HG02588 (cell line): Measurements from ENCODE around the gene ACSS1.
A peak's percentile ranks its signal among the peaks of the same experiment; 100 is the strongest.

Source experiments
- ATAC-seq: cut with Tn5 transposase; IDR thresholded peaks from one replicate; pipeline ENCODE4 v1.9.1; 2021; ENCODE audit warnings: mild to moderate bottlenecking, moderate library complexity; ENCODE audit not compliant: unreplicated experiment

The ACSS1 gene

DNA sequence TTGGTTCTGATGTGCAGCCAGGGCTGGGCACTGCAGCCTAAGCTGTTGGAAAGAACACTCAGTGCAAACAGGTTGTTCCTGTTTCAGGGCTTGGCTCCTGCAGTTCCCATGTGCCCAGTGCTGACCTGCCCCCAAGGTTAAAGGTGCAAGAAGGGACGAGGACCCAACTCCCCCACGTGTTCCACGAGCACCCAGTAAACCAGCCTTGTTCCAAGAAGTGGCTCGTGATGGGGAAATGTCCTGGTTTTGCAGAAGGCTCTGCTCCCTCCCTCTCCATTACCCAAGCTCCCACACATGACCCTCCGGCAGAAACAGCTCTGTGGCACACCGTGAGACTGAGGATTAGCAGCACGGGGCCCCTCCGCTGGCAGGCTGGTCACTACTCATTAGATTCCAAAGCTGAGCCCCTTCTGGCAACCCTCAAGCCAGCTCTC is 9.4 kb downstream of the ACSS1 start:
- ATAC-seq = no peak

DNA sequence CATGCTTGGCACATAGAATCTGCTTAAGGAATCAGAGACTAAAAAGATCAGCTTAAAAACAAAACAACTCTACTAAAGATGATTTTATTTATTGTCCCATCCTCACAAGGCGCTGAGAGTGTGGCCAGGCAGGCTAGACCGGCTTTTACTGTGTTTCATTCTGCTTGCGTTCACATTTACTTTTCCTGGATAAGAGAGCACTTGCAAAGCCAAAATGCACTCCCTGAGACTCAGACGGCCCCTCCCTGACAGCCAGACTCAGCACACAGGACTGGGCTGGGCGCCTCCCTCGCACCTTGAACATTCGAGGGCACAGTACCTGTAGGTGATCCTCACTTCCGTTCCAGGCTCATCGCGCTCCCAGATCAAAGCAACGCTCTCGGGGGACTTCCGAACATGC is 10.2 kb downstream of the ACSS1 start:
- ATAC-seq = no peak

DNA sequence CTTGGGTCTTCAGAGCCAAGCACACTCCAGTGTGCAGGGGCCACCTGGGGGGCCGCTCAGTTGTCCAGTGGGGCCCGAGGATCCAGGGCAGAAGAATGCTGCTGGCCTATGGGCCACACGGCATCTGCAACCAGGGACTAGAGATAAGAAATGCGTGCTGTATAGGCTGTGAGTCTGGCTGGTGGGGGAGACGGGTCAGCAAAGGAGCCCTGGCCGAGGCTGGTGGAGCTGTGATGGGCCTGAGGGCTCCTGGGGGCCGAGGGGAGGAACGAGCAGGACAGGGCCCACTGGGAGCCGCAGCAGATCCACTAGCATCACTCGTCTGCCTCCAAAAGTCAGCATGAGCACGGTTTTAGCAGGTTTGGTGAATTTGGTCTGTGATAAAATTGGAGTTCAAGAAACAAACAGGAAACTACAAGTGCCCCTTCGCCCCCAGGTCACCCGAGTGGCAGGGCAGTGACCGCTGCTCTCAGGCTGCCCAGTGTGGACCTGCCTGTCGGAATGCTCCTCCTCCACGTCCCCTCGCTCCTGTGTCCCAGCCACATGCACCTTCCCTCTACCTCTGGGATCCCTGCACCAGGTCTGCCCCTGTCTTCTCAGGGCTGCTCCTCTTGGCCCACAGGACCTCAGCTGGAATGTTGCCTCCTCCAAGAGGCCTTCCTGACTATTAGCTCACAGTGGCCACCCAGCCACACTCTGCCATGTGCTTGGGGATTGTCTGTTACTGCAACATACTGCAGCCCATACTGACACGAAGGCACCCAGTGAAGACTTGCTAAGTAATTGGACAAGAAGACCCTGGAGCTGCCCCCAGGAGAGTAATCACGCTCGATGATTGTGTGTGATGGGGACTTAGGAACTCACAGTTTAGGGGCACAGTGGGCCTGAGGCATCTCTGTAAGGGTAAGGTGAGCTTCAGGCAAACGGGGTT is 10.9 kb downstream of the ACSS1 start:
- no peak for ATAC-seq

DNA sequence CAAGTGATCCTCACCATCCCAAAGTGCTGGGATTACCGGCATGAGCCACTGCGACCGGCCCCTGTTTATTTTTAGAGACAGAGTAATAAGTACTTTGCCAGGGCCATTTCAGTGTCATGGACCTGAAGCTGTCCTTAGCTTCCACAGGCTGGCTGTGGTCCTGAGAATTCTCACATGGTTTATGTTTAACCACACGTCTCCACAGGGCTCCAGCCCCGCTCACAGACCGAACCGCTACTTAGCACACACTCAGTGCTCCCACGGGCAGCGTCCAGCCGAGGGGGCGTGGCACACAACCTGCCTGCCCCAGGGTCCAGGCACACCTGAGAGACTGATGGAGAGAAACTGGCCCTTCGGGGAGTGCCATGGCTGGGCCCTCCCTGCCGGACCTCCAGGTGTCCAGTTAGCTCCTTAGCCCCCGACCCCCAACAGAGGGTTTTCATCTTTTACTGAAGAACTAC is 11.7 kb downstream of the ACSS1 start:
- no peak for ATAC-seq

DNA sequence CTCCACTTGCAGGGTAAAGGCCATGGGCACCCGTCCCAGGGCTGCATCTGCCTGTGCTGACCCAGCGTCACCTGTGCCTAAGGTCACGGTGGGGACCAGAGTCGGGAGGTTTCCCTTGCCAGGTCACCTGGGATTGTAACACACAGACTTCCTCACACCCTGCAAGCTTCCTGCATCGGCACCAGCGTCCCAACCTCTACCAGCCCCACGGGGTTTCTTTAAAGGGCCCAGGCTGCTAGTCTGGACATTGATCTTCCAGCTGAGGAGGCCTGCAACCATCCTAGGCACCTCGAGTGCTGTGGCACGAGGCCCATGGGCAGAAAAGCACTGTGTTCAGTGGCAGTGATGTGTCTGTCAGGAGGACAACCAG is 12.6 kb downstream of the ACSS1 start:
- ATAC-seq = no peak

DNA sequence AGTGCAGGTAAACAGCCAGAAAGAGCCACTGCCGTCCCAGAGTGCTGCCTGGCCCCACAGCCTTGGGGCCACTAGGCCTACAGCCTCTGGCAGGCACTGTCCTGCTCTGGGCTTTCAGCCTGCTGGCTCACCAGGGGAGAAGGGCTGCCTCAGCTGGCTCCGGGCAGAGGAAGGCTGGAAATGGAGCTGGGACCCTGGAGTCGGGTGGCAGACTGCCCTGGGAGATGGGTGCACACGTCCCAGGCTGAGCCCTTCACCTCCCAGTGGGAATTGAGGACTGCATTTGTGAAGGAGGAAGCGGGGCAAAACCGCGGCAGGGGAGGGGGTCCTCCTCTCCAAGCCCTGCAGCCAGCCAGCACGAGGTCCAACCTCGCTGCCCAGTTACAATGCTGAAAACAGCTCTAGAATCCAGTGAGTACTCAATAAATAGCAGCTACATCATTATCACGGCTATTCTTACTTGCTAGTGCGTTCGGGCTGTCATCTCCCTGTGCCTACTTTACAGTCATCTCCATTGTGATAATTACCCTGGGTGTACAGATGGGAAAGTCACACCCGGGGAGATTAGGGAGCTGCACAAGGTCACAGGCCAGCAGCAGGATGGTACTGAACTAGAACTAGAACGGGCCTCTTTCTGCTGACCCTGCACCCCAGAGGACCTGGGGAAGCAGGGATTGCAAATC is 13.1 kb downstream of the ACSS1 start:
- ATAC-seq = no peak

DNA sequence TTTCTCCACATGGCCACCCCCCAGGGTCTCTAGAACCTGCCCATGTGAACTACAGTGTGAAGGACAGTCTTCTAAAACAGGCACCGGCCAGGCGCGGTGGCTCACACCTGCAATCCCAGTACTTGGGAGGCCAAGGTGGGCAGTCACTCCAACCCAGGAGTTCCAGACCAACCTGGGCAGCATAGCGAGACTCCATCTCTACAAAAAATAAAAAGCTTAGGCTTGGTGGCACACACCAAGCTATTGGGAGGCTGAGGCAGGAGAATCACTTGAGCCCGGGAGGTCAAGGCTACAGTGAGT is 13.7 kb downstream of the ACSS1 start:
- ATAC-seq = no peak

DNA sequence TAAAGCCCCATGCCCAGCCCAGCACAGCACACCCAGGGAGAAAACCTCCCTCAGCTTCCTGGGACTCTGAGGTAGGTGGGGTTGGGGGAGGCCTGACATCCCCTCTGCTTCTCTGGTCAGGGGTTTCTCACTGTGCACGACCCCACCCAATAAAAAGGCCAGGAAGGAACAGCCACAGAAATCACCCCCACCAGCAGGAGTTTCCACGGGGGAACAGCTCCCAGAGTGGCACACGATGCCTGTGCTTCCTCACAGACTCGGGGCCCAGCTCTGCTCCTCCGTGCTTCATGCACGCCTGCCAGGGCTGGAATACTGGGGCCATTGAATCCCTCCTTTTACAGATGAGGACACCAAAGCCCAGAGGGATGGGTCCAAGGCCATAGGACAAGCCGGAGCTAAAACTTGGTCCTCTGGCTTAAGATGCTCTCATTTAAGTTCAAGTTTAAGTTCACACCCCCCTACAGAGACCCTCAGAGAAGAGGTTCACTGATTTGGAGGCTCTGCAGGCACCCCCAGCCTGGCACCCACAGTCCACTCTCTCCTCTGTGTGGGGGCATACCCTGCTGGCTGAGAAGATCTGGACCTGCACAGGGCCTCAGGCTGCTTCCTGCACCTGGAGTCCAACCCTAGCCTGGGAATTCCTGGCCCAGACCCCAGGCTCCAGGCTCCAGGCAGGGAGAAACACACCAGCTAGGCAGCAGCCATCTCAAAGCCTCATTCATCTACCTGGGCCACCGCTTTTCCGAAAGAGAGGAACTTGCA is 14.3 kb downstream of the ACSS1 start:
- no peak for ATAC-seq

DNA sequence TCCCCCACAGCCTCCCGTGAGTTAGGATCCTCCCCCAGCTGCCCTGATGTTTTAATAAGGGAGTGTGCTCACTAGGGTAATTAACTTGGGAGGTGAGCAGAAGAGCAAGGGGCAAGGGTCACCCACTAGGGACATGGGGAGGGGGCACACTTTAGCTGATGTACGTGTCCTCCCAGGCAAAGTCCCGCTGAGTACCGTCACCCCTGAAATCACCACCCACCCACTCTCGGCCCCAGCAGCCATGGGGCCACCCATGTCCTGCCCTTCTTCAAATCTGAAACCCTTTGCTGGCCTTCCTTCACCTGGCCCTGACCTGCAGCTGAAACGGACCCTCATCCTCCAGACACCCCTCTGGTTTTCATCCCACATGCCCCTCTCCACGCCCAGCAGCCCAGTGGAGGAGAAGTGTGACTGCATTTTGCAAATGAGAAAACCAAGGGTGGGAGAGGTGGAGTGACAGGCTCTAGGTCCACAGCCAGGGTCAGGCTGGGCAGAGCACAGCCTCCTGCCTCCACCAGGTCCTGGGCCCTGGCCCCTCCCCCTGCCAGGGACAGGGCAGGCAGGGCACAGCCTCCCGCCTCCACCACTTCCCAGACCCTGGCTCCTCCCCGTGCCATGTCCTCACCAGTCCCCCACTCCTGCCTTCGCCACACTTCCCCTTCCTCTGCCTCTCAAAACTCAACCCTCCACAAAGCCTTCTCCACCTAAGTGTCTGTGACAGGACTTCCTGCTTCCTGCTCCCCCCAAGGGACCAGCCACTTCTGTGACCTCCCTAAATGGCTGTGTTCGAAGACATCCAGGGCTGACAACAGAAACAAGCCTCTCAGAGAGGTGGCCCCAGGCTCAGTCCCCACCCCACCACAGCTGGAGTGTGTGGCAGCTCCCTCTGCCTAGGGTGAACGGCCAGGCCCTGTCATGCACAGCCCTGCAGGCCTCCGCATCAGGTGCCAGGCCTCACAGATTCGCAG is 15.1 kb downstream of the ACSS1 start:
- ATAC-seq = peak; percentile 74

DNA sequence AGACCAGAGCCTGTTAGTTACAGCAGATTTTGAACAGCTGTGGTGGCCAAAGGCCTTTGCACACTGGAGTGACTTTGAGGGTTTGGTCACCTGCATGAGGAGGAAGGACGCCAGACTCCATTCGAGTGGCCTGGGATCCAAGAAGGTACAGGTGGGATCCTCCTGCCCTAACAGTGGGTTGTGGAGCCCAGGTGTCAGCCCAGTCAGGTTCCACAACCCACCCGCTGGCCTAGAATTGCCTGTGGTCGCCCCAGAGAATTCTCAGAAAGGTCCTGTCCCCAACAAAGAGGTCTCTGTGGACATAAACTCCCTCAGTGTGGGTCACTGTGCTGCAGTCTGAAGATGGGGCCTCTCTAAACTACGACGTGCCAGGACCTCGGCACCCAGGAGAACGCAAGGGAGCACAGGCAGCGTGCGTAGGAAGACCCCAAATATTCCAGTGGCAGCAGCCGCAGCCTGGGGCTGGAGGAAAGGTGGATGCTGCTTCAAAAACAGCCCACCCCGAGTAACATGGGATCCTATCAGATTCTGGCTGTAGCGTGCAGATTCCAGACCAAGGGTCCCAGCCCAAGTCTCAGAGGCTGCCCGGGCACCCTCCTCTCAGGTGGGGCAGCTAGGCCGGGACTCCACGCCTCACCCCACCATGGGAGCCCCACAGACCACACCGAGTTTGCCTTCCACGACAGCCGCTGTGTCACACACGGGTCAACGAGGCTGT is 16.0 kb downstream of the ACSS1 start:
- ATAC-seq = no peak

DNA sequence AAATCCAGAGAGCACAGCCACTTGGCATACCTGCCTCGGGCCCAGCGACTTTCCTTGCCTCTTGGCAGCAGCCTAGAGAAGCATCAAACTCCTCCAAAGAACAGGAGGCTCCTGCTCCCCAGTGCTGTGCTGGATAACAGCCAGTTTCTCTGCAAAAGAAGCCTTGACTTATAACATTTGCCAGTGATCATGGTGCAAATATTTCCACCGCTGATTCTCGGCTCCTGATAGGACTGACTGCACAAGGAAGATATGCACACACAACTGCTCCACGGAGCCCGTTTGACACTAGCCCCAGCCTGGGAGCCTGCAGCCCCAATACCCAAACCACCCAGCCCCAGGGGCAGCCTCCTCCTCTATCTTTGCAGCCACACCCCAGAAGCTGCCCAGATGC is 17.5 kb downstream of the ACSS1 start:
- ATAC-seq = no peak

DNA sequence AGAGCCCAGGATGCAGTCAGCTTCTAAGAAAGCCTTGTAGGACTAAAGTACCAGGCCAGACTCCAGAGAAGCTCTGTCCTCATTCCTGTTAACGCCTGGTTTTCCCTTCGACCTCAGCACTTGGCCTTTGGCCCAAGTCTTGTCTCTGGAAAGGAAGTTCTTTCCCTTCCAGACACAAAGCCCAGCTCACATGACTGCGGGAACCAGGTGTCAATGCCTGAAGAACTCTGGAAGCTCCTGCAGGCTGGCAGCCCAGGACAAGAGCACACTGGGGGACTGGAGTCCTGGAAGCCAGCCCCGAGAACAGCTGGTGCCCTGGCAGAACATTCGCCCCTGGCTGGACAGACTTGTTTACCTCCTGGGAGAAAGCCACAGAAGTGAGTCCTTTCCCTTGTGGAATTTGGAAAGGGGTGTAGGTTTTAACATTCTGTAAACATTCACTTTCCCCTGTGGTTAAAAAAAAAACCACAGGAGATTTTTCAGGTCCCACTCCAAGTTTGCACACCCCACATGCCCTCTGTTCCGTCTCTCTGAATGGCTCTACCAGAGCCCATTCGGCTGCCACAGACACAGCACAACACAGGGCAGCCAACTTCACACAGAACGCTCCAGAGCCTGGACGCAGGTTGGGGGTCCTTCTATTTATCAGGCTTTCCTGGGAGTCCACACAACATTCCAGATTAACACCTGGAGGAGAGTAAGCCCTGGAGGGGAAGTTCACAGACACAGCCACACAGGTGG is 18.1 kb downstream of the ACSS1 start:
- no peak for ATAC-seq

DNA sequence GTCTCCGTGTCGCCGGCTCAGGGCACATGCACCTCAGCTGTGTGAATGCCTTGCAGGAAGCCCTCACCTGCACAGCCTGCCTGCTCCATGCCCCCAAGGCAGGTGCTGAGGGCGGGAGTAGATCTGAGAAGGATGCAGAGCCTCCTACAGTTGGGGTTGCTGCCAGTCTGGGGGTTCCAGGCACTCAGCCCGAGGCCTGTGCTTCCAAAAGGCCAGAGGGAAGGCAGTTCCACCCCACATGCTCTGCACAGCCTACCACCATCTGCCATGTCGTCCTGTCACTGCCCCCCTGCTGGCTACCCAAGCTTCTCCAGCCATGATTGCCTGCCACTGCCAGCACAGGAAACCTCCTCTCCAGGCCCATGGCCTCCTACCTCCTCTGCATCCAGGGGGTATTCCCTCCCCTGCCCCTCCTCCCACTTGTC is 19.3 kb downstream of the ACSS1 start:
- ATAC-seq = no peak

DNA sequence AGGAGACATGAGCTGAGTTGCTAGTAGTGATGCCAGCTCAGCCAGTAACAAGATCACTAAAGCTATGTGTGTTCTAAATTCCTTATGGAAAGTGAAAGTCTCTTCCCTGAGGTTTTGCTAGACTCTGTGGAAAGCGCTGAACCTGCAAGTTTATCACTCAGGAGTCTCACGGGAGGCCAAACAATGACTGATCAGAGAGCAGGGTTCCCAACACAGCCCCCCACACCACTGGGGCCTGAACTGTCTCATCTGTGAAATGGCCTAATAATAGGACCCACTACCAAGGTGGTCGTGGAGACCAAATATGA is 19.9 kb downstream of the ACSS1 start:
- ATAC-seq = no peak

DNA sequence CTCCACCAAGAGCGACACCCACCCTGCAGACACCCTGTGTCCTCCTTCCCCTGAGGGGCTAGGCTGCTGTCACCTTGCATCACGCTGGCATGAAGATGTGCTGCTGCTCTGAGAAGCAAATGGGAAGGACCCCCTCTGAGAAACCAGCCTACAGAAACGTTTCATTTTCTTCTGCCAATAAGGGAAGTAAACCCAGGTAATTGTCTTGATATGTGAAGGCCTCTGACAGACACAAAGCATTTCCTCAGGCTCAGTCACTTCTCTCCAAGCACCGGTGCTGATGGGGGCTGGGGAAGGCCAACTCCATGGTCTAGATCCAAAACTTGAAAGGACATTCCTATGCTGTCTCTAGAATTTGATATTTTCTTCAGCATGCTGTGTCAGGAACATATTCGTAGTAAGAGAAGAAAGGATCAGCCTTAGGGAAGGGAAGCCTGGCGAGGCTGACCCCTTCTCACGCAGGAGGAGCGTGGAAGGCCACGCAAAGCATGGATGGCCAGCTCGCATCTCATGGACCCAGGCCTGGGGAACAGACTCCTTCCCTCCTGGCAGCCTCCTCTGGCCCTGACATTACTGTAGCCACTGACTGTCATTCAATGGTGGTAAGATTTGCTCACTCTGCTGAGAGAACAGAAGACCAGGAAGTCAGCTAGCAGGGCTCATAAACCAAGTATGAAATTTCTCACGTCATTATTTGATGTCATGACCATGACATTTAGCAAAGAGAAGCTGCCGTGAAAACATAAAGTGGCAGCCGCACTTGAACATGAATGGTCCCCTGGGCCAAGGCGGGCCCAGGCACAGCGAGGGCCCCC is 20.4 kb downstream of the ACSS1 start:
- ATAC-seq = no peak

DNA sequence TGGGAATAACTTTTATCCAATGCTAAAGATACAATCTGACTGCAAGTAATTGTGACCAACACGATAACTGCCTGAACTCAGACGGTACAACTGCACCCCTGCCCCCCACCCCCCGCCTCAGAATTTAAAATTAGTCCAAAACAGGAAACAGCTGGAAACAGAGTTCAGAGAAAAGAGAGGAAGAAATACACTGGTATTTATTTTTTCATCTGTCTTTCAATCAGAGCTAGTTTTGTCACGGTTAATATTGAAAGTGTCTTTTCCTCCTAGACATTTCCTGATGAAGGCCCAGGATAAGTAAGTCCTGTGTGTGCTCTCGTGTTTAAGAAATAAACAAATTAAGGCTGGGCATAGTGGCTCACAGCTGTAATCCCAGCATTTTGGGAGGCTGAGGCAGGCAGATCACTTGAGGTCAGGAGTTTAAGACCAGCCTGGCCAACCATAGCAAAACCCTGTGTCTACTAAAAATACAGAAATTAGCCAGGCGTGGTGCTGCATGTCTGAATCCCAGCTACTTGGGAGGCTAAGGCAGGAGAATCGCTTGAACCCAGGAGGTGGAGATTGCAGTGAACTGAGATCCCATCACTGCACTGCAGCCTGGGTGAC is 21.5 kb downstream of the ACSS1 start:
- no peak for ATAC-seq

DNA sequence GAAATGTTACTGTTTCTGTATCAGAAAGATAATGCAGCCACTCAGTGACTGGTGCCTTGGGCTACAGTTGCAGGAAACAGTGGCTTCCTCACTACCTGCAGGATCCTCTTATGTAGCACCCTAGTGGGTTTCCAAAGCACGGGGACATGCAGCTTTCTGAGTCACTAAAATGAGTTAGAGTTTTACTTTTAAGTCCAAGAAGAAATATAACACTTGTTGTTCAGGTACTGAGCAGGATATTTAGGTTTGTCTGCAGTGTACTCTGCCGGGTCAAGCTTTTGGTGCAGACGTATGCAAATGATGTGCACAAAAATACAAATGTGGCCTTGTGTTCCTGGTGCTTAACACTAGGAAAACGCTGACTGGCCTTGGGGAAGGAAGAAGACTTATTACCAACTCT is 22.0 kb downstream of the ACSS1 start:
- ATAC-seq = no peak

DNA sequence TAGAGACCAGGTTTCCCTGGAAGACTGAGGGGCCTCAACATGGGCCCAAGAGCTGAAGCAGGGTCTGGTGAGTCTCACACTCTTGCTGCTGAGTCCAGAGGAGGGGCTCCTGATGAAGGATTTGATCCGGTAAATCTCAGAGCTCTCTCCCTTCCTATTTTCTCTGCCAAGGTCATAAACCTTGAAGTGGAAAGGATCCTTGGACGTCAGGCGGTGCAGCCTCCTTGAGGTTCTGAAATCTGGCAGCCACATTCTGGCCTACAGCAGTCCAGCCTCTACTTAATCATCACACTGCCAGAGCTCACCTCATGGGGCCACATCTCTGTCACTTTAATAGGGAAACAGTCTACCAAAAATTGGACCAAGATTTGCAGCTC is 24.0 kb downstream of the ACSS1 start:
- ATAC-seq = no peak
